H1 (cell line): ENCODE data around the gene INPP4B. TPM values are rescaled to one million over a fixed set of nuclear protein-coding genes. Genes with fewer than 3 reads are reported as not detected.

Experiments used
- CTCF ChIA-PET: fragments of 300-600 bp; sonication (Branson Sonifier 250); formaldehyde crosslinking; loops from one replicate; lab custom pipeline; 2021; ENCODE audit not compliant: partially characterized antibody; lab: Charles Lee
- POLR2A ChIA-PET: fragments of 300-600 bp; sonication (Branson Sonifier 250); formaldehyde crosslinking; loops from one replicate; lab custom pipeline; 2021; ENCODE audit warnings: inconsistent platforms; ENCODE audit not compliant: partially characterized antibody; lab: Charles Lee
- DNase-seq, 2 experiments: peaks; one replicate each; pipeline versions ENCODE4 v3.0.0 to v3.0.0-alpha.2; 2010 to 2022; ENCODE audit warnings: low spot score in 2 of 2, low read depth in 1 of 2, mixed read lengths in 1 of 2
- FAIRE-seq: peaks from 2 replicates; lab custom pipeline; 2011; peaks lifted over from hg19 to GRCh38; lab: Jason Lieb, UNC
- H2AFZ ChIP-seq: 2 replicates; pipeline ENCODE4 v1.8.1; 2012; ENCODE audit warnings: low read length, inconsistent platforms
- H2AK5ac ChIP-seq: 2 replicates; pipeline ENCODE4 v1.6.1; 2013; ENCODE audit warnings: low read depth, low read length
- H2BK120ac ChIP-seq: replicated peaks from 2 replicates; pipeline ENCODE3; 2013; ENCODE audit warnings: low read depth, low read length, inconsistent platforms
- H2BK12ac ChIP-seq: 2 replicates; pipeline ENCODE4 v1.6.1; 2013; ENCODE audit warnings: low read depth, low read length
- H2BK15ac ChIP-seq: 2 replicates; pipeline ENCODE4 v1.6.1; 2013; ENCODE audit warnings: low read length
- H2BK20ac ChIP-seq: 2 replicates; pipeline ENCODE4 v1.6.1; 2013; ENCODE audit warnings: low read length
- H2BK5ac ChIP-seq: 2 replicates; pipeline ENCODE4 v1.6.1; 2013; ENCODE audit warnings: low read depth, low read length
- H3K14ac ChIP-seq: 2 replicates; pipeline ENCODE4 v1.6.1; 2013; ENCODE audit warnings: inconsistent platforms; ENCODE audit not compliant: insufficient read length
- H3K18ac ChIP-seq: 2 replicates; pipeline ENCODE4 v1.6.1; 2013; ENCODE audit warnings: low read length; ENCODE audit errors: extremely low read depth
- H3K23ac ChIP-seq: 2 replicates; pipeline ENCODE4 v1.6.1; 2013; ENCODE audit warnings: inconsistent platforms; ENCODE audit not compliant: insufficient read length
- H3K23me2 ChIP-seq: 2 replicates; pipeline ENCODE4 v1.6.1; 2013; ENCODE audit warnings: low read depth, low read length
- H3K27ac ChIP-seq: 2 replicates; pipeline ENCODE4 v1.6.1; 2011; ENCODE audit warnings: low read depth, low read length, inconsistent platforms
- H3K27me3 ChIP-seq, 4 experiments: replicated peaks in 1 of 4; 1 replicate in 1 of 4; 2 replicates in 3 of 4; pipeline versions ENCODE4 v1.6.1 to v1.8.1; 2011 to 2013; ENCODE audit warnings: low read length in 3 of 4, mild to moderate bottlenecking in 3 of 4, inconsistent platforms in 2 of 4, mixed read lengths in 2 of 4, moderate library complexity in 1 of 4; ENCODE audit not compliant: control insufficient read depth in 3 of 4, insufficient read depth in 3 of 4; ENCODE audit errors: extremely low read depth in 1 of 4
- H3K36me3 ChIP-seq, 4 experiments: 2 replicates each; pipeline versions ENCODE4 v1.6.1 to v1.8.1; 2011 to 2013; ENCODE audit warnings: mild to moderate bottlenecking in 4 of 4, low read length in 3 of 4, moderate library complexity in 2 of 4, control low read depth in 1 of 4, inconsistent platforms in 1 of 4; ENCODE audit not compliant: insufficient read depth in 4 of 4, control insufficient read depth in 2 of 4
- H3K4ac ChIP-seq: replicated peaks from 2 replicates; pipeline ENCODE3; 2013; ENCODE audit warnings: low read length, low read depth, mixed read lengths, inconsistent platforms; ENCODE audit not compliant: insufficient read length
- H3K4me1 ChIP-seq, 4 experiments: replicated peaks in 1 of 4; 1 replicate in 1 of 4; 2 replicates in 3 of 4; pipeline versions ENCODE4 v1.6.1 to v1.8.1; 2011 to 2013; ENCODE audit warnings: low read length in 3 of 4, inconsistent platforms in 2 of 4, mixed read lengths in 1 of 4; ENCODE audit not compliant: insufficient read depth in 4 of 4, control insufficient read depth in 3 of 4
- H3K4me2 ChIP-seq, 2 experiments: 2 replicates each; pipeline versions ENCODE4 v1.6.1 to v1.8.1; 2011 to 2013; ENCODE audit warnings: low read depth in 2 of 2, low read length in 2 of 2, control low read depth in 1 of 2, inconsistent platforms in 1 of 2, mild to moderate bottlenecking in 1 of 2; ENCODE audit not compliant: insufficient read depth in 1 of 2
- H3K4me3 ChIP-seq, 4 experiments: fragments of 200-600, 300-600 bp in 1 of 4; sonication (generic), shearing (Covaris generic), sonication (Bioruptor Twin) in 1 of 4; 2 replicates each; pipeline versions ENCODE4 v1.5.1 to v1.8.1; 2011 to 2016; ENCODE audit warnings: low read length in 4 of 4, low read depth in 3 of 4, control low read depth in 2 of 4, inconsistent platforms in 2 of 4, mild to moderate bottlenecking in 2 of 4, mixed read lengths in 1 of 4, moderate library complexity in 1 of 4; ENCODE audit not compliant: insufficient read depth in 2 of 4; ENCODE audit errors: extremely low read depth in 1 of 4
- H3K56ac ChIP-seq: replicated peaks from 2 replicates; pipeline ENCODE3; 2013; ENCODE audit warnings: low read depth, mild to moderate bottlenecking, mixed read lengths, low read length, inconsistent platforms; ENCODE audit not compliant: insufficient read length
- H3K79me1 ChIP-seq: 2 replicates; pipeline ENCODE4 v1.6.1; 2013; ENCODE audit warnings: low read depth, low read length, control low read depth
- H3K79me2 ChIP-seq, 2 experiments: 2 replicates each; pipeline versions ENCODE4 v1.6.1 to v1.8.1; 2012 to 2013; ENCODE audit warnings: low read length in 2 of 2, mild to moderate bottlenecking in 2 of 2, inconsistent platforms in 1 of 2; ENCODE audit not compliant: insufficient read depth in 2 of 2, control insufficient read depth in 1 of 2
- H3K9ac ChIP-seq, 4 experiments: replicated peaks in 1 of 4; 1 replicate in 1 of 4; 2 replicates in 3 of 4; pipeline versions ENCODE4 v1.6.1 to v1.8.1; 2011 to 2013; ENCODE audit warnings: low read depth in 3 of 4, low read length in 3 of 4, control low read depth in 2 of 4, mild to moderate bottlenecking in 2 of 4, moderate library complexity in 2 of 4, inconsistent platforms in 1 of 4; ENCODE audit errors: extremely low read depth in 1 of 4
- H3K9me3 ChIP-seq, 2 experiments: 2 replicates each; pipeline versions ENCODE4 v1.6.1 to v1.8.1; 2012 to 2013; ENCODE audit warnings: mild to moderate bottlenecking in 2 of 2, moderate library complexity in 2 of 2, control low read depth in 1 of 2, inconsistent platforms in 1 of 2, low read depth in 1 of 2, low read length in 1 of 2, mixed read lengths in 1 of 2; ENCODE audit not compliant: insufficient read depth in 2 of 2
- H4K20me1 ChIP-seq, 2 experiments: replicated peaks in 1 of 2; 2 replicates each; pipeline versions ENCODE3 to v1.8.1; 2011 to 2013; ENCODE audit warnings: inconsistent platforms in 2 of 2, low read length in 2 of 2, mild to moderate bottlenecking in 1 of 2; ENCODE audit not compliant: insufficient read depth in 2 of 2, control insufficient read depth in 1 of 2
- H4K5ac ChIP-seq: 2 replicates; pipeline ENCODE4 v1.6.1; 2013; ENCODE audit warnings: low read length, low read depth, mixed read lengths, inconsistent platforms; ENCODE audit not compliant: insufficient read length
- H4K8ac ChIP-seq: 2 replicates; pipeline ENCODE4 v1.8.0; 2013; ENCODE audit warnings: mild to moderate bottlenecking, moderate library complexity, low read length, inconsistent platforms; ENCODE audit not compliant: insufficient read depth; ENCODE audit errors: extremely low read depth
- H4K91ac ChIP-seq: replicated peaks from 2 replicates; pipeline ENCODE3; 2013; ENCODE audit warnings: low read length, mixed read lengths, inconsistent platforms; ENCODE audit not compliant: insufficient read length
- ASH2L ChIP-seq: fragments of 200-600, 300-600 bp; sonication (generic); IDR thresholded peaks from one replicate; pipeline ENCODE4 v1.7.1; 2017; ENCODE audit warnings: low read length
- CEBPB ChIP-seq: IDR thresholded peaks from 2 replicates; pipeline ENCODE4 v1.6.1; 2012; ENCODE audit warnings: low read depth, low read length
- CHD1 ChIP-seq: IDR thresholded peaks from 2 replicates; pipeline ENCODE4 v1.6.1; 2012; ENCODE audit warnings: low read depth, low read length, improper control_type of control experiment
- CHD2 ChIP-seq: IDR thresholded peaks from 2 replicates; pipeline ENCODE4 v1.6.1; 2012; ENCODE audit warnings: low read length, improper control_type of control experiment
- E2F6 ChIP-seq: IDR thresholded peaks from 2 replicates; pipeline ENCODE4 v1.6.1; 2012; ENCODE audit warnings: inconsistent platforms
- GTF2F1 ChIP-seq: IDR thresholded peaks from 2 replicates; pipeline ENCODE4 v1.6.1; 2012; ENCODE audit warnings: low read depth, low read length, improper control_type of control experiment, borderline replicate concordance
- KDM4A ChIP-seq: IDR thresholded peaks from one replicate; pipeline ENCODE4 v1.7.1; 2012; ENCODE audit warnings: low read depth, mild to moderate bottlenecking, moderate library complexity, low read length, inconsistent platforms; ENCODE audit not compliant: severe bottlenecking
- PHF8 ChIP-seq: fragments of 200-600 bp; sonication (generic); conservative IDR thresholded peaks from 2 replicates; pipeline ENCODE4 v1.7.1; 2012; ENCODE audit warnings: low read depth, mild to moderate bottlenecking, inconsistent platforms, low read length, moderate library complexity
- POLR2AphosphoS5 ChIP-seq: IDR thresholded peaks from 2 replicates; pipeline ENCODE4 v1.6.1; 2011; ENCODE audit warnings: low read depth, low read length
- POU5F1 ChIP-seq: IDR thresholded peaks from 2 replicates; pipeline ENCODE4 v1.6.1; 2011; ENCODE audit warnings: low read depth, mild to moderate bottlenecking, low read length, moderate library complexity
- TAF1 ChIP-seq: IDR thresholded peaks from 2 replicates; pipeline ENCODE4 v1.6.1; 2011; ENCODE audit warnings: mild to moderate bottlenecking, low read depth, low read length
- TAF7 ChIP-seq: optimal IDR thresholded peaks from 2 replicates; pipeline ENCODE3; 2011; ENCODE audit warnings: low read depth, mild to moderate bottlenecking, inconsistent platforms, low read length, moderate library complexity, borderline replicate concordance
- ZNF274 ChIP-seq: IDR thresholded peaks from 2 replicates; pipeline ENCODE4 v1.7.0; 2012; ENCODE audit warnings: low read length, borderline replicate concordance; ENCODE audit errors: extremely low read depth
- WGBS, 2 experiments: shearing (Covaris generic) in 1 of 2; methylation state at CpG; one replicate each; pipeline versions ENCODE4 v1.1.6 to v1.1.7; 2013 to 2015; ENCODE audit warnings: low lambda C conversion rate in 2 of 2, mixed read lengths in 2 of 2, inconsistent platforms in 1 of 2, low coverage in 1 of 2, missing lambda C conversion rate in 1 of 2; ENCODE audit not compliant: insufficient replicate concordance in 2 of 2, insufficient coverage in 1 of 2, insufficient read length in 1 of 2; ENCODE audit errors: extremely low coverage in 1 of 2, missing lambda C conversion rate in 1 of 2; 5-methylcytosine and 5-hydroxymethylcytosine counted together
- polyA plus RNA-seq, 7 experiments: library from polyadenylated mRNA; depleted of rRNA in 3 of 7; stranded (reverse) in 5 of 7; unstranded in 2 of 7; fragments of >200 nt in 5 of 7; fragments of 200-250 nt in 2 of 7; gene quantifications; 1 replicate in 5 of 7; 2 replicates in 1 of 7; 4 replicates in 1 of 7; pipeline versions ENCODE4 v1.2.1 to v1.2.3, GENCODE V29; 2011 to 2013; ENCODE audit warnings: missing spikeins in 2 of 7, mixed read lengths in 2 of 7
- total RNA-seq: library from RNA; stranded (reverse); fragmentation: NEBNext Ultra II Directional; extraction: Animal tissue kit (Norgen Biotek cat#: 25700); gene quantifications from 2 replicates; pipeline ENCODE4 v1.2.1, GENCODE V29; 2021
- TF ChIP-seq, protein P1 (sequence below): IDR thresholded peaks from 2 replicates; pipeline ENCODE4 v1.6.1; 2012; ENCODE audit warnings: low read length, inconsistent platforms

Gene INPP4B
- total and polyA plus RNA-seq, 2 of the 8 experiments (the other 6 are each of a cell fraction or from before 2014, with no cell fraction given): 0.11 to 0.54 TPM

DNA sequence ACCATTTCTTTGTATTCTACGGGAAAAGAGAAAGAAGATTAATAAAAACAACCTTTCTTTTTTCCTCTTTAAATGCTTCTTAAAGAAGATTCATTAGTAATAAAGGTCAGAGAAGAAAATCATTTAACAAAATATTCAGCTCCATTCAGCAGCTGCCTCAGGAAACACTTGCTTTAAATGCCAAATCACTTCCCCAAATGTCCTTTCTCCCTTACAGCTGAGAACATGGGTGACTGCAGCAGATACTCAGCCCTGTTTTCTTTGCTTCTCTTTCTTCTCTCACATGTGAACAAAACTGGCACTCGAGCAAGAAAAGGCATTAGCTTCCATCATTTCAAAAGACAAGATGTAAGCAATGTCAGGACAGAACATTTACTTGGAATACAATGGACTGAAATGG is 120.2 kb downstream of the INPP4B start:
- FAIRE-seq: no peak
- H3K9ac ChIP-seq: no peak overlapping the region
- no peaks in the 10 kb centered on the region for H3K9me3 ChIP-seq
- no peak for TF ChIP-seq PHF8
- no peak for TF ChIP-seq POLR2AphosphoS5
- TF ChIP-seq CHD2: no peak
- TF ChIP-seq KDM4A: no peak
- TF ChIP-seq POU5F1: no peak
- TF ChIP-seq, protein P1, sequence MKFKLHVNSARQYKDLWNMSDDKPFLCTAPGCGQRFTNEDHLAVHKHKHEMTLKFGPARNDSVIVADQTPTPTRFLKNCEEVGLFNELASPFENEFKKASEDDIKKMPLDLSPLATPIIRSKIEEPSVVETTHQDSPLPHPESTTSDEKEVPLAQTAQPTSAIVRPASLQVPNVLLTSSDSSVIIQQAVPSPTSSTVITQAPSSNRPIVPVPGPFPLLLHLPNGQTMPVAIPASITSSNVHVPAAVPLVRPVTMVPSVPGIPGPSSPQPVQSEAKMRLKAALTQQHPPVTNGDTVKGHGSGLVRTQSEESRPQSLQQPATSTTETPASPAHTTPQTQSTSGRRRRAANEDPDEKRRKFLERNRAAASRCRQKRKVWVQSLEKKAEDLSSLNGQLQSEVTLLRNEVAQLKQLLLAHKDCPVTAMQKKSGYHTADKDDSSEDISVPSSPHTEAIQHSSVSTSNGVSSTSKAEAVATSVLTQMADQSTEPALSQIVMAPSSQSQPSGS: no peak
- TF ChIP-seq CHD1: no peak
- TF ChIP-seq CEBPB: no peak
- TF ChIP-seq TAF7: no peak
- no peak for TF ChIP-seq GTF2F1
- no peak for TF ChIP-seq TAF1
- no peak for TF ChIP-seq ASH2L
- no peak for TF ChIP-seq ZNF274
- no peak for TF ChIP-seq E2F6

More for the DNA sequence above, 120.2 kb downstream of the INPP4B start:
- CTCF ChIA-PET: no interaction called here
- no peak for DNase-seq
- Histone ChIP-seq H3K27me3 (no peaks in the 10 kb centered on the region), H2BK5ac (no peak overlapping the region), H3K14ac (no peak overlapping the region), H4K20me1 (no peaks in the 10 kb centered on the region), H3K56ac (no peak overlapping the region), H2AK5ac (no peak overlapping the region), H3K18ac (no peak overlapping the region), H3K79me1 (no peaks in the 10 kb centered on the region), H3K36me3 (no peaks in the 10 kb centered on the region), H3K79me2 (no peaks in the 10 kb centered on the region), H3K23me2 (no peaks in the 10 kb centered on the region), H3K23ac (no peak overlapping the region), H4K91ac (no peak overlapping the region), H4K5ac (no peak overlapping the region), H2BK12ac (no peak overlapping the region), H2BK15ac (no peak overlapping the region), H3K4ac (no peak overlapping the region), H4K8ac (no peak overlapping the region), H3K4me1 (no peaks in the 10 kb centered on the region), H3K27ac (no peak overlapping the region), H3K4me3 (no peak overlapping the region), H3K4me2 (no peak overlapping the region), H2BK20ac (no peak overlapping the region), H2AFZ (no peak overlapping the region), H2BK120ac (no peak overlapping the region)
- POLR2A ChIA-PET: no interaction called here
- WGBS, 2 experiments: 93% methylated on average over 2 of the region's 2 CpGs; no CpG with 5 or more reads in 1 of the 2 experiments
